Left lobe of liver (tissue), 2 donors: ENCODE measurements around the gene MMD2. TPM values are rescaled to one million over a fixed set of nuclear protein-coding genes. Genes with fewer than 3 reads are reported as not detected.
A peak's percentile ranks its signal among the peaks of the same experiment; 100 is the strongest.
"Not testable (repeated sequence)": the region's sequence is repeated elsewhere in the genome, so short reads cannot be mapped to it uniquely, and the experiment has no call there.

Source experiments
- ATAC-seq: fragments of 200-7000 bp; cut with Tn5 transposase; one replicate; pipeline ENCODE4 v1.9.1; 2020; ENCODE audit warnings: mild to moderate bottlenecking, moderate library complexity
- DNase-seq: peaks from one replicate; pipeline ENCODE4 v3.0.0-alpha.2; 2020; ENCODE audit warnings: low spot score
- total RNA-seq: library from RNA; stranded (reverse); gene quantifications from one replicate; pipeline ENCODE4 v1.2.1, GENCODE V29; 2021
- donor health status: DM: no; HTN: no; CAD: no; lungs with moderate emphysema.
- donor health status: DM: no; HTN: yes; CAD: no.

Gene MMD2
- not detected for total RNA-seq

GRCh38 chr7:4958477-4959301 is at the start of gene MMD2:
Gene MMD2 (minus strand): TSS chr7:4959187. CDS start chr7:4959017, 170 bp downstream.
- ATAC-seq (no peak), DNase-seq (no peak)

GRCh38 chr7:5005066-5005465 is 46.1 kb upstream of the MMD2 start:
- ATAC-seq: no peak
- DNase-seq: no peak

- ATAC-seq (no peak), DNase-seq (no peak)
Measured at GRCh38 chr7:5001911-5002310, 42.9 kb upstream of the MMD2 start.

GRCh38 chr7:5001003-5001402 is 42.0 kb upstream of the MMD2 start:
- ATAC-seq (no peak), DNase-seq (no peak)

- ATAC-seq: no peak
- no peak for DNase-seq
Measured at GRCh38 chr7:4999369-4999950, 40.5 kb upstream of the MMD2 start.

- DNase-seq: no peak
- no peak for ATAC-seq
Measured at GRCh38 chr7:4998910-4999309, 39.9 kb upstream of the MMD2 start.

- DNase-seq: no peak
- ATAC-seq: no peak
Measured at GRCh38 chr7:4998244-4998643, 39.3 kb upstream of the MMD2 start.

GRCh38 chr7:4996696-4997222 is 37.8 kb upstream of the MMD2 start:
- ATAC-seq: no peak
- DNase-seq: no peak

GRCh38 chr7:4995429-4995969 is 36.5 kb upstream of the MMD2 start:
- DNase-seq: no peak

GRCh38 chr7:4993471-4993870 is 34.5 kb upstream of the MMD2 start:
- no peak for ATAC-seq
- no peak for DNase-seq

More at GRCh38 chr7:4995429-4995969, 36.5 kb upstream of the MMD2 start:
- ATAC-seq: no peak

- ATAC-seq, DNase-seq: not testable (repeated sequence)
Measured at GRCh38 chr7:4982741-4983140, 23.8 kb upstream of the MMD2 start.

- peak; percentile 22 for DNase-seq
- not testable (repeated sequence) for ATAC-seq
Measured at GRCh38 chr7:4981295-4981890, 22.4 kb upstream of the MMD2 start.

- ATAC-seq, DNase-seq: not testable (repeated sequence)
Measured at GRCh38 chr7:4975626-4976025, 16.6 kb upstream of the MMD2 start.

- DNase-seq (peak; percentile 93), ATAC-seq (peak; percentile 96)
Measured at GRCh38 chr7:4973728-4974198, 14.8 kb upstream of the MMD2 start.

- not testable (repeated sequence) for ATAC-seq, DNase-seq
Measured at GRCh38 chr7:4972446-4972845, 13.5 kb upstream of the MMD2 start.

GRCh38 chr7:4965295-4966022 is 6.5 kb upstream of the MMD2 start:
- no peak for ATAC-seq
- no peak for DNase-seq

GRCh38 chr7:4964506-4964905 is 5.5 kb upstream of the MMD2 start:
- ATAC-seq (no peak), DNase-seq (no peak)

GRCh38 chr7:4962872-4963775 is 4.1 kb upstream of the MMD2 start:
- DNase-seq (no peak), ATAC-seq (no peak)

- ATAC-seq: peak; percentile 23
Measured at GRCh38 chr7:4960363-4960762, 1.4 kb upstream of the MMD2 start.

GRCh38 chr7:4959893-4960292 is 906 bp upstream of the MMD2 start:
- DNase-seq (no peak), ATAC-seq (no peak)

More at GRCh38 chr7:4960363-4960762, 1.4 kb upstream of the MMD2 start:
- DNase-seq: no peak
